Fibroblast of mammary gland (primary cell): ENCODE data around the gene PCNT.

Experiments
- DNase-seq: peaks from one replicate; pipeline ENCODE4 v3.0.0-alpha.2; 2010; ENCODE audit warnings: low read depth
- H3K4me3 ChIP-seq: 2 replicates; pipeline ENCODE4 v1.5.1; 2011; ENCODE audit warnings: low read depth, mild to moderate bottlenecking, low read length, moderate library complexity; ENCODE audit not compliant: control insufficient read depth
- TF ChIP-seq, protein P1 (sequence below): conservative IDR thresholded peaks from 2 replicates; pipeline ENCODE4 v1.5.1; 2011; ENCODE audit warnings: low read depth, low read length, inconsistent platforms; ENCODE audit not compliant: control insufficient read depth, insufficient read depth

Gene PCNT

DNA sequence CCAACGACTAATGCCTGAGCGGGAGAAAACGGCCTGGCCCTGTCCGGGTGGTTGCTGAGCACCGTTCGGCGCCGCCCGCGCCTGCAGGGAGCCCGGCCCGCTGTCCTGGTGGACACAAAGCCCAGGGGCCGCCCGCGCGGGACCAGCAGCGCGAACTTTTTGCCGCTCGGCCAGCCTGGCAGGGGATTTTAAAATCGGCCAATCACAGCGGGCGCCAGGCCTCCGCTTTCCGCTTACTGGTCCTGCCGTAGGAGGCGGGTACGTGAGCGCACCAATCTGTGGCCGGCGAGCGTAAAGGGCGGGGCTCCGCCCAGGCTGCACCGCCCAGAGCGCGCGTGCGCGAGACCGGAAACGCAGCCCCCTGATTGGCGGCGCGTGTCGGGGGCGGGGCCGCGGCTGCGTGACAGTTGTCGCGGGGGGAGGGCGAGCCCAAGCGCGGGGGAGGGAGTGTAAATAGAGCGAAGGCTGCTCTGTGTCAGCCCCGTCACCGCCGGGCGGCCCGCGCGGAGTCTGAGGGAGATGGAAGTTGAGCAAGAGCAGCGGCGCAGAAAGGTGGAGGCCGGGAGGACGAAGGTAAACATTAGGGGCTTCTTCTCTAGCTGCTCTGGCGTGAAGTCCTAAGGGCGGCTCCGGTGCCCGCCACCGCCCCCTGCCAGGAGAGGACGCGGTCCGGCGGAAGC is at the start of gene PCNT, which contains the start of gene C21orf58:
TSS of gene PCNT (plus strand) at position 447 of the 680 bp plus-strand sequence. CDS start at position 520, 73 bp downstream.
TSS of gene C21orf58 (minus strand) at position 161 of the 680 bp plus-strand sequence. CDS start 1,132 bp downstream, outside the sequence.
- TF ChIP-seq, protein P1, sequence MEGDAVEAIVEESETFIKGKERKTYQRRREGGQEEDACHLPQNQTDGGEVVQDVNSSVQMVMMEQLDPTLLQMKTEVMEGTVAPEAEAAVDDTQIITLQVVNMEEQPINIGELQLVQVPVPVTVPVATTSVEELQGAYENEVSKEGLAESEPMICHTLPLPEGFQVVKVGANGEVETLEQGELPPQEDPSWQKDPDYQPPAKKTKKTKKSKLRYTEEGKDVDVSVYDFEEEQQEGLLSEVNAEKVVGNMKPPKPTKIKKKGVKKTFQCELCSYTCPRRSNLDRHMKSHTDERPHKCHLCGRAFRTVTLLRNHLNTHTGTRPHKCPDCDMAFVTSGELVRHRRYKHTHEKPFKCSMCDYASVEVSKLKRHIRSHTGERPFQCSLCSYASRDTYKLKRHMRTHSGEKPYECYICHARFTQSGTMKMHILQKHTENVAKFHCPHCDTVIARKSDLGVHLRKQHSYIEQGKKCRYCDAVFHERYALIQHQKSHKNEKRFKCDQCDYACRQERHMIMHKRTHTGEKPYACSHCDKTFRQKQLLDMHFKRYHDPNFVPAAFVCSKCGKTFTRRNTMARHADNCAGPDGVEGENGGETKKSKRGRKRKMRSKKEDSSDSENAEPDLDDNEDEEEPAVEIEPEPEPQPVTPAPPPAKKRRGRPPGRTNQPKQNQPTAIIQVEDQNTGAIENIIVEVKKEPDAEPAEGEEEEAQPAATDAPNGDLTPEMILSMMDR: no peak
- H3K4me3 ChIP-seq: peak within 1 kb of the TSS; percentile 85
- peak; percentile 96 for DNase-seq

DNA sequence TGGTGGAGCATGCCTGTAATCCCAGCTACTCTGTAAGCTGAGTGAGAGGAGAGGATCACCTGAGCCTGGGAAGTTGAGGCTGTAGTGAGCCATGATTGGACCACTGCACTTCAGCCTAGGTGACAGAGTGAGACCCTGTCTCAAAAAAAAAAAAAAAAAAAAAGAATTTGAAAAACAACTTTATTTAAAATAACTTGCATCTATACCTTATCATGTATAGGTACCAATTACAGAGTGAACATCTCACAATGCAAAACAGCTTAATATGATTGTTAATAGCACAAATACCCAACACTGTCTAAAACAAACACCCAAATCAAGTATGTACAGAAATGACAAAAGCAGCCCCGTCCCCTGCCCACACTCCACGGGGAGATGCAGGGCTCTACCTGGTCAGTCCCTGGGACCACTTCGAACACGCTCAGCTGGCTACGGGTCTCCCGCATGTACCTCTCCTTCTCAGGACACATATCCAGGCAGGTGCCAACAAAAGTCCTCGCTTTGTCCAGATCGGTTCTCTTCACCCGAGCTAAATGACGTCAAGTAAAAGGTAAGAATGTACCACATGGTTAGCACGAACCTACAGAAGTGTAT is 49.1 kb upstream of the PCNT start:
- TF ChIP-seq, protein P1: no peak
- DNase-seq: no peak
- H3K4me3 ChIP-seq: no peak overlapping the region

DNA sequence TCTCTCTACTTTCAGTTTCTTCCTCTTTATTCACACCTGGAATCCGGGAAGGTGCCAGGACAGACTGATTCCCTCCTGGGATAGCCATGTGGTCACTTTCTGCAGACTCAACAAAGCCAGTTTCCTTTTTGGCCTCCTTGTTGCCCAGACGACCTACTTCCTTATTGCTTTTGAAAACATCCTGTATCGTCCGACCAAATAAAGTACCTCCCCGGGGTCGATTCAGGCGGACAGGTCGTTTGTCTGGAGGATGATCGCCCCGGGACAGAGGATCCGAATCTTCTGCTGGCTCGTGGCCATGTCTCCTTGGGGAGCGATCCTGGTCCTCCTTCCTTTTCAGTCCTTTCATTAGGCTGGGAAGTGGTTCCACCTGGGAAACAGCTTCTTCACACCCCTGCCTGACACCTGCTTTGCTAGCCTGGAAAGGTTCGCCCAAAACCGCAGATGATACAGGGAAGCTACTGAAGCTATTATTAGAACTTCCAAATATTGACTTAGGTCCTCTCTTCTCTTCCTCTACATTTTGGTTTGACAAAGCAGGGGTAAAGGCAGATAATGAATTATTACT is 39.8 kb upstream of the PCNT start:
- H3K4me3 ChIP-seq: peak overlapping the region; percentile 12
- peak; percentile 6 for DNase-seq
- TF ChIP-seq, protein P1: no peak

DNA sequence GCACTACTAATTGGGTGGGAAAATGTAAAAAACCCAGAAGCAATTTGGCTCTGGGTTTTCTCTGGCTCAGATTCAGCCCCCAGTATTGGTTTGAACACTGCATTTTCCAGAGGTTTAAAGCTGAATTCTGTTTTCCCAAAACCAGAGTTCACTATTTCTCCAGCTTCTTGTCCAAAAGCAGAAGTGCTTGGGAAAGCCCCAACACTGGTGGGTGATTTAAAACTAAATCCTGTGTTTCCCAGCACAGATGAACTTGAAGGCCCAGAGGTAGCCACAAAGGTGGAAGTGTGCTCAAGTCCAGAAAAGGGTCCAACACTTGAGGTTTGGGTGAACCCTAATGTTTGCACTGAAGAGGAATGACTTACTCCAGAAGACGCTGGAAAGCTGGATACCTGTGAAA is 39.2 kb upstream of the PCNT start:
- TF ChIP-seq, protein P1: no peak
- DNase-seq: no peak
- H3K4me3 ChIP-seq: peak overlapping the region; percentile 69

DNA sequence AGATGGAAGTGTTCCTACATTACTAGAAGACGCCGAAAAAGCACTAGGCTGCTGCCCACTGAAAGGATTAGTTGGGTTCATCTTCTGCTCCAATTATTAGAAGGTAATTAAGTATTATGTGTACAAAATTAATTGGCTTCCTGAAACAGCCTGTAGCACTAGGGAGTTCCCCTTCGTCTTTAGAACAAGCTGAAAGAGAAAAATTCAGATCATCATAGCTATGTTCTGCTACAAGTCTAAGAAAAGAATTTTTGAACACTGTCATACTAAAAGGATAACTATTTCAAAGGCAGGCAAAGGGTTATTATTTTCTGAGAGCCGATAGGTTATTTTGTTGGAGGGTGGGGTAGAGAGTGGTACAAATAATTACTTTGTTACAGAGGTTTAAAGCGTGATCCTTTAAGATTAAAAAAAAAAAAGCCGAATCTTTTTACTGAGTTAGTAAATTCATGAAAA is 38.7 kb upstream of the PCNT start, which contains the start of gene MCM3AP:
TSS of gene MCM3AP (minus strand) at position 406 of the 456 bp plus-strand sequence. CDS start at position 81, 325 bp downstream.
- peak within 1 kb of the TSS; percentile 69 for H3K4me3 ChIP-seq
- TF ChIP-seq, protein P1: no peak
- no peak for DNase-seq

- DNase-seq: peak; percentile 88
- TF ChIP-seq, protein P1: peak; percentile 22
- peak within 1 kb of the TSS; percentile 69 for H3K4me3 ChIP-seq
Observed at GRCh38 chr21:46285761-46286647, 38.0 kb upstream of the PCNT start, which contains the start of gene YBEY. Gene YBEY (plus strand): TSS chr21:46286342. CDS start chr21:46286914, 572 bp downstream.
